Uterus (tissue), 4 donors: ENCODE results near the gene LRP4. TPM values are rescaled to one million over a fixed set of nuclear protein-coding genes. Genes with fewer than 3 reads are reported as not detected.

Experiments used
- DNase-seq, 2 donors: peaks; one replicate each; pipeline ENCODE4 v3.0.0-alpha.2; 2019 to 2020
- H3K27ac ChIP-seq, 2 donors: fragments of 200-600 bp; sonication (generic); 1 replicate in 1 of 2; 2 replicates in 1 of 2; pipeline ENCODE4 v1.5.1; 2016 to 2018
- H3K27me3 ChIP-seq, 2 donors: fragments of 200-600 bp; sonication (generic); one replicate each; pipeline ENCODE4 v1.5.1; 2018 to 2019; ENCODE audit warnings: control low read depth in 1 of 2
- H3K36me3 ChIP-seq, 2 donors: fragments of 200-600 bp; sonication (generic); one replicate each; pipeline ENCODE4 v1.5.1; 2019; ENCODE audit warnings: control low read depth in 1 of 2
- H3K4me1 ChIP-seq, 2 donors: fragments of 200-600 bp; sonication (generic); one replicate each; pipeline ENCODE4 v1.5.1; 2018 to 2019; ENCODE audit warnings: control low read depth in 1 of 2
- H3K4me3 ChIP-seq, 2 donors: fragments of 200-600 bp; sonication (generic); 1 replicate in 1 of 2; 2 replicates in 1 of 2; pipeline ENCODE4 v1.5.1; 2018 to 2019; ENCODE audit warnings: mild to moderate bottlenecking in 1 of 2
- H3K9me3 ChIP-seq, 2 donors: fragments of 200-600 bp; sonication (generic); one replicate each; pipeline ENCODE4 v1.5.1; 2019; ENCODE audit warnings: control low read depth in 1 of 2
- CTCF ChIP-seq, 4 experiments: fragments of 200-600 bp in 2 of 4; fragments of 450-650 bp in 2 of 4; sonication (generic) in 2 of 4; IDR thresholded peaks; one replicate each; pipeline ENCODE4 v1.5.1; 2016 to 2019; ENCODE audit warnings: antibody characterized with exemption in 4 of 4, mild to moderate bottlenecking in 2 of 4, moderate library complexity in 1 of 4
- POLR2A ChIP-seq, 2 donors: fragments of 450-650 bp; IDR thresholded peaks; one replicate each; pipeline ENCODE4 v1.6.1; 2016; ENCODE audit warnings: antibody characterized with exemption in 2 of 2, mild to moderate bottlenecking in 1 of 2, moderate library complexity in 1 of 2
- intact Hi-C: fragments of 100-400 bp; cut with DNase I; formaldehyde crosslinking; loops from one replicate; pipeline ENCODE4 v1.15.1; 2023; ENCODE audit warnings: low total_unique reads
- total RNA-seq, 4 donors: library from RNA; depleted of rRNA in 3 of 4; stranded (reverse); fragments of >200 nt in 3 of 4; gene quantifications; one replicate each; pipeline versions ENCODE4 v1.1.0 to v1.2.4, GENCODE V29; 2014 to 2023
- donor health status: DM: yes; HTN: yes; CAD: no.

The LRP4 gene
- total RNA-seq, 4 donors from 2014 or later: 0.77 to 21.2 (median 9.3) TPM

- no peaks in the 10 kb centered on the region for H3K4me1 ChIP-seq
- no peak overlapping the region for H3K27ac ChIP-seq
- no peaks in the 10 kb centered on the region for H3K27me3 ChIP-seq
- H3K9me3 ChIP-seq: no peaks in the 10 kb centered on the region
- intact Hi-C loops: no loop called here
- no peak overlapping the region for H3K4me3 ChIP-seq
- no peaks in the 10 kb centered on the region for H3K36me3 ChIP-seq
- no peak for TF ChIP-seq CTCF (IDR thresholded peaks at IDR 0.05)
- TF ChIP-seq POLR2A (IDR thresholded peaks at IDR 0.05): no peak
- DNase-seq: no peak
Measured at GRCh38 chr11:46898396-46899095, 19.8 kb downstream of the LRP4 start.

- H3K4me1 ChIP-seq: no peaks in the 10 kb centered on the region
- TF ChIP-seq CTCF (IDR thresholded peaks at IDR 0.05): no peak
- no peak for TF ChIP-seq POLR2A (IDR thresholded peaks at IDR 0.05)
- intact Hi-C loops: no loop called here
- H3K27ac ChIP-seq: no peak overlapping the region
- H3K9me3 ChIP-seq: no peaks in the 10 kb centered on the region
- no peaks in the 10 kb centered on the region for H3K36me3 ChIP-seq
- H3K27me3 ChIP-seq: no peaks in the 10 kb centered on the region
- no peak for DNase-seq
- no peak overlapping the region for H3K4me3 ChIP-seq
Measured at GRCh38 chr11:46896719-46897406, 21.5 kb downstream of the LRP4 start.

GRCh38 chr11:46895821-46896220 is 22.5 kb downstream of the LRP4 start:
- intact Hi-C loops: no loop called here
- Histone ChIP-seq H3K27me3 (no peaks in the 10 kb centered on the region), H3K9me3 (no peaks in the 10 kb centered on the region), H3K27ac (no peak overlapping the region), H3K36me3 (no peaks in the 10 kb centered on the region), H3K4me3 (no peak overlapping the region), H3K4me1 (no peaks in the 10 kb centered on the region)
- no peak for TF ChIP-seq POLR2A (IDR thresholded peaks at IDR 0.05)
- no peak for TF ChIP-seq CTCF (IDR thresholded peaks at IDR 0.05)
- DNase-seq: no peak

GRCh38 chr11:46894961-46895360 is 23.4 kb downstream of the LRP4 start:
- H3K36me3 ChIP-seq: no peaks in the 10 kb centered on the region
- TF ChIP-seq CTCF (IDR thresholded peaks at IDR 0.05): no peak
- no peak for TF ChIP-seq POLR2A (IDR thresholded peaks at IDR 0.05)
- no peaks in the 10 kb centered on the region for H3K27me3 ChIP-seq
- H3K4me3 ChIP-seq: no peak overlapping the region
- no peaks in the 10 kb centered on the region for H3K4me1 ChIP-seq
- intact Hi-C loops: loop anchor here (5.0 kb wide), 1 partner anchor 257 kb away; no protein-coding TSS in a partner anchor
- H3K9me3 ChIP-seq: no peaks in the 10 kb centered on the region
- DNase-seq: no peak
- no peak overlapping the region for H3K27ac ChIP-seq

GRCh38 chr11:46894506-46894905 is 23.8 kb downstream of the LRP4 start:
- H3K4me1 ChIP-seq: no peaks in the 10 kb centered on the region
- TF ChIP-seq CTCF (IDR thresholded peaks at IDR 0.05): no peak
- no peak for TF ChIP-seq POLR2A (IDR thresholded peaks at IDR 0.05)
- intact Hi-C loops: loop anchor here (5.0 kb wide), 1 partner anchor 258 kb away; no protein-coding TSS in a partner anchor
- no peak overlapping the region for H3K27ac ChIP-seq
- no peak overlapping the region for H3K4me3 ChIP-seq
- no peaks in the 10 kb centered on the region for H3K9me3 ChIP-seq
- DNase-seq: no peak
- no peaks in the 10 kb centered on the region for H3K36me3 ChIP-seq
- H3K27me3 ChIP-seq: no peaks in the 10 kb centered on the region
